OCI-LY1 (cell line): Measurements from ENCODE around the gene HBG2.

Experiments used
- EZH2 ChIP-seq: fragments of 200-600 bp; sonication (generic), shearing (Covaris generic); IDR thresholded peaks from 2 replicates; pipeline ENCODE4 v1.8.0; 2017; ENCODE audit warnings: borderline replicate concordance, mixed run types, mild to moderate bottlenecking, antibody characterized with exemption, low read length, moderate library complexity, mixed read lengths
- TF ChIP-seq, protein P1 (sequence below): fragments of 200-600 bp; sonication (generic), shearing (Covaris generic); IDR thresholded peaks from 2 replicates; pipeline ENCODE4 v1.5.1; 2017; ENCODE audit warnings: mild to moderate bottlenecking, antibody characterized with exemption, low read length, moderate library complexity, mixed read lengths

DNA sequence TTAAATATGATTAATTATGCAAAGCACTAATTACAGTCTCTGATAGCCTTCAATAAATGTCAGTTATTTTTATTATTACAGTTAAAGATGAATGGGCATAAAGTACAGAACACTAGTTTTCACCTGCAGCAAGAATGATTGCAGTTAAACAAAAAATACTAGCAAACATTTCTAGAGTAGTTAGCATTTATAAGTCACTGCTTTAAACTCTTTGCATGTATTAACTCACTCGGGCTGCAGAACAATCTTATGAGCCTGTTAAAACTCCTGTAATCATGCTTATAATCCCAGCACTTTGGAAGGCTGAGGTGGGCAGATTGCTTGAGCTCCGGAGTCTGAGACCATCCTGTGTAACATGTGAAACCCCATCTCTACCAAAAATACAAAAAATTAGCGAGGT lies 32.3 kb upstream of the HBG2 start:
- TF ChIP-seq, protein P1, sequence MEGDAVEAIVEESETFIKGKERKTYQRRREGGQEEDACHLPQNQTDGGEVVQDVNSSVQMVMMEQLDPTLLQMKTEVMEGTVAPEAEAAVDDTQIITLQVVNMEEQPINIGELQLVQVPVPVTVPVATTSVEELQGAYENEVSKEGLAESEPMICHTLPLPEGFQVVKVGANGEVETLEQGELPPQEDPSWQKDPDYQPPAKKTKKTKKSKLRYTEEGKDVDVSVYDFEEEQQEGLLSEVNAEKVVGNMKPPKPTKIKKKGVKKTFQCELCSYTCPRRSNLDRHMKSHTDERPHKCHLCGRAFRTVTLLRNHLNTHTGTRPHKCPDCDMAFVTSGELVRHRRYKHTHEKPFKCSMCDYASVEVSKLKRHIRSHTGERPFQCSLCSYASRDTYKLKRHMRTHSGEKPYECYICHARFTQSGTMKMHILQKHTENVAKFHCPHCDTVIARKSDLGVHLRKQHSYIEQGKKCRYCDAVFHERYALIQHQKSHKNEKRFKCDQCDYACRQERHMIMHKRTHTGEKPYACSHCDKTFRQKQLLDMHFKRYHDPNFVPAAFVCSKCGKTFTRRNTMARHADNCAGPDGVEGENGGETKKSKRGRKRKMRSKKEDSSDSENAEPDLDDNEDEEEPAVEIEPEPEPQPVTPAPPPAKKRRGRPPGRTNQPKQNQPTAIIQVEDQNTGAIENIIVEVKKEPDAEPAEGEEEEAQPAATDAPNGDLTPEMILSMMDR: no peak
- TF ChIP-seq EZH2: no peak
